Testis (tissue), 3 donors: ENCODE results near the gene NFIX. TPM values are rescaled to one million over a fixed set of nuclear protein-coding genes. Genes with fewer than 3 reads are reported as not detected.

ENCODE experiments used
- DNase-seq: peaks from one replicate; pipeline ENCODE4 v3.0.0-alpha.2; 2019
- H3K27ac ChIP-seq, 2 donors: fragments of 200-600 bp; sonication (generic); one replicate each; pipeline ENCODE4 v1.5.1; 2019
- H3K27me3 ChIP-seq: fragments of 200-600 bp; sonication (generic); one replicate; pipeline ENCODE4 v1.5.1; 2019
- H3K36me3 ChIP-seq: fragments of 200-600 bp; sonication (generic); one replicate; pipeline ENCODE4 v1.5.1; 2017; ENCODE audit warnings: low read depth; ENCODE audit errors: missing control alignments
- H3K4me1 ChIP-seq: fragments of 200-600 bp; sonication (generic); one replicate; pipeline ENCODE4 v1.5.1; 2019
- H3K4me3 ChIP-seq, 2 donors: fragments of 200-600 bp; sonication (generic); one replicate each; pipeline ENCODE4 v1.5.1; 2017 to 2019
- H3K9me3 ChIP-seq: fragments of 200-600 bp; sonication (generic); one replicate; pipeline ENCODE4 v1.5.1; 2017
- POLR2A ChIP-seq: fragments of 450-650 bp; IDR thresholded peaks from one replicate; pipeline ENCODE4 v1.6.1; 2017; ENCODE audit warnings: antibody characterized with exemption, mild to moderate bottlenecking, moderate library complexity
- WGBS, 2 donors: methylation state at CpG; one replicate each; pipeline ENCODE4 v1.1.5; 2018; 5-methylcytosine and 5-hydroxymethylcytosine counted together
- intact Hi-C: fragments of 100-400 bp; cut with DNase I; formaldehyde crosslinking; loops from one replicate; pipeline ENCODE4 v1.15.1; 2023; ENCODE audit warnings: low total_unique reads
- polyA plus RNA-seq: library from polyadenylated mRNA; stranded (reverse); fragments of 350-450 nt; fragmentation: Illumina TruSeq; extraction: RNeasy Lipid Tissue Mini Kit (QIAGEN cat#74804); gene quantifications from one replicate; pipeline ENCODE4 v1.2.3, GENCODE V29; 2014; ENCODE audit warnings: low read depth, low replicate concordance; ENCODE audit not compliant: insufficient read depth
- total RNA-seq, 2 donors: library from RNA; depleted of rRNA; stranded (reverse); fragments of >200 nt; gene quantifications; one replicate each; pipeline ENCODE4 v1.2.3, GENCODE V29; 2016
- TF ChIP-seq, protein P1 (sequence below), 3 experiments: fragments of 450-650 bp in 2 of 3; fragments of 200-600 bp in 1 of 3; sonication (generic) in 1 of 3; IDR thresholded peaks; one replicate each; pipeline ENCODE4 v1.5.1; 2016 to 2019; ENCODE audit warnings: antibody characterized with exemption in 3 of 3, mild to moderate bottlenecking in 2 of 3, moderate library complexity in 1 of 3

Gene NFIX
- total and polyA plus RNA-seq, 3 donors from 2014 or later: 47.4 to 62.4 (median 51.7) TPM

- DNase-seq: no peak
- intact Hi-C loops: no loop called here
- H3K9me3 ChIP-seq: no peaks in the 10 kb centered on the region
- no peak for TF ChIP-seq POLR2A
- TF ChIP-seq, protein P1, sequence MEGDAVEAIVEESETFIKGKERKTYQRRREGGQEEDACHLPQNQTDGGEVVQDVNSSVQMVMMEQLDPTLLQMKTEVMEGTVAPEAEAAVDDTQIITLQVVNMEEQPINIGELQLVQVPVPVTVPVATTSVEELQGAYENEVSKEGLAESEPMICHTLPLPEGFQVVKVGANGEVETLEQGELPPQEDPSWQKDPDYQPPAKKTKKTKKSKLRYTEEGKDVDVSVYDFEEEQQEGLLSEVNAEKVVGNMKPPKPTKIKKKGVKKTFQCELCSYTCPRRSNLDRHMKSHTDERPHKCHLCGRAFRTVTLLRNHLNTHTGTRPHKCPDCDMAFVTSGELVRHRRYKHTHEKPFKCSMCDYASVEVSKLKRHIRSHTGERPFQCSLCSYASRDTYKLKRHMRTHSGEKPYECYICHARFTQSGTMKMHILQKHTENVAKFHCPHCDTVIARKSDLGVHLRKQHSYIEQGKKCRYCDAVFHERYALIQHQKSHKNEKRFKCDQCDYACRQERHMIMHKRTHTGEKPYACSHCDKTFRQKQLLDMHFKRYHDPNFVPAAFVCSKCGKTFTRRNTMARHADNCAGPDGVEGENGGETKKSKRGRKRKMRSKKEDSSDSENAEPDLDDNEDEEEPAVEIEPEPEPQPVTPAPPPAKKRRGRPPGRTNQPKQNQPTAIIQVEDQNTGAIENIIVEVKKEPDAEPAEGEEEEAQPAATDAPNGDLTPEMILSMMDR (IDR thresholded peaks at IDR 0.05): no peak
- 40 to 57% methylated on average over 1 to 5 of the region's 5 CpGs for WGBS, 2 donors
- no peak overlapping the region for H3K27ac ChIP-seq
- H3K4me3 ChIP-seq: no peak overlapping the region
- no peaks in the 10 kb centered on the region for H3K36me3 ChIP-seq
- H3K27me3 ChIP-seq: no peaks in the 10 kb centered on the region
- peaks cover 38% of the 10 kb centered on the region for H3K4me1 ChIP-seq
Observed at GRCh38 chr19:13043285-13043684, 48.0 kb downstream of the NFIX start.

DNA sequence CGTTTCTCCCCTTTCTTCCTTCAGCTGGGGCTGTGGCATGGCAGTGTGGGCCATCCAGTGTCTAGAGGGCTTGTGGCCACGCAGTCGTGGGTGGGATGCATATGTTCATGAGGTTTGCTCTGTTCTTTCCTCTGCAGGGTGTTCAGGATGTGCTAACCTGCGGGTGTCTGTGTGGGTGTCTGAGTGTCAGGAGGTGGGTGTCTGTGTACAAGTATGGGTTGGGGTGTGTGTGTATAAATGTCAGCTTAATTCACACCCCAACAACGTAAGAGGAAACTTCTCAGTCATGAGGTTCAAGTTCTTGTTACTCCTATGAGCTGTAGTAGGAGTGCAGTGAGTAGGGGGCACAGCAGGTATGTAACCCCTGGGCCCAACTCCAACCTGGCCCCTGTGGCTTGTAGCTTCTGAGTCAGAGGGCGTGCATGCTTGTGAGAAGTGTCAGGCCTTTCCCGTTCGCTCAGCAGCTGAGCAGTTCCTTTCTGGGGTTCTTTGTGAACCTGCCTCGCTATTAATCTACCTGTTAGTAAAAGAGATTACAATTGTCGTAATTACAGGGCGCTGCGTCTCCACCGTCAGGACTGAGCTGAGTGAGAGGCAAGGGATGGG, 49.1 kb downstream of the NFIX start:
- Histone ChIP-seq H3K27me3 (no peaks in the 10 kb centered on the region), H3K27ac (no peak overlapping the region), H3K9me3 (no peaks in the 10 kb centered on the region), H3K4me1 (peaks cover 34% of the 10 kb centered on the region), H3K36me3 (no peaks in the 10 kb centered on the region), H3K4me3 (no peak overlapping the region)
- intact Hi-C loops: no loop called here
- DNase-seq: no peak
- TF ChIP-seq, protein P1 (IDR thresholded peaks at IDR 0.05): no peak
- TF ChIP-seq POLR2A: no peak
- 56 to 72% methylated on average over 13 of the region's 13 CpGs for WGBS, 2 donors

GRCh38 chr19:13045812-13046211, 50.5 kb downstream of the NFIX start:
- Histone ChIP-seq H3K36me3 (no peaks in the 10 kb centered on the region), H3K9me3 (no peaks in the 10 kb centered on the region), H3K4me3 (no peak overlapping the region), H3K27me3 (no peaks in the 10 kb centered on the region), H3K27ac (peak overlapping the region in 1 of 2 donors; percentile 2), H3K4me1 (peaks cover 28% of the 10 kb centered on the region)
- TF ChIP-seq, protein P1 (IDR thresholded peaks at IDR 0.05): no peak
- TF ChIP-seq POLR2A: no peak
- 85 to 94% methylated on average over 3 to 4 of the region's 4 CpGs for WGBS, 2 donors
- intact Hi-C loops: no loop called here
- peak; percentile 46 for DNase-seq

DNA sequence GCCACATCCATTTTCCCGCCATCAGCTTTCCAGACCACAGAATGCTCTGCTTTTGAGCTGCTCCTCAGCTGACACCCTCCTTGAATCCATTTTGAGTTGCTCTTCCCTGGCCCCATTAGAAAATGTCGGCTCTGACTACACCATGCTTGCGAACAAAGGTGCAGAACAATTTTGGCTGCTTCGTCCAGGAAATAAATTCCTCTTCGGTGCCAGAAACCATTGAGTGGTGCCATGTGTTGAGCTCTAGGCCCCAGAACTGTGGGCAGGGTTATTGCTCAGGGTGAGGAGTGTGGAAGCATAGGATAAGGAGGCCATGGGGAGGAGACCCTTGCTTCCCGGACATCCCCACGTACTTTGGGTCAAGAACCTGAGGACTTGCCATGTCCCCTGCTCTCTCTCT, 52.1 kb downstream of the NFIX start:
- TF ChIP-seq, protein P1 (IDR thresholded peaks at IDR 0.05): no peak
- TF ChIP-seq POLR2A: no peak
- Histone ChIP-seq H3K36me3 (no peaks in the 10 kb centered on the region), H3K9me3 (no peaks in the 10 kb centered on the region), H3K27ac (no peak overlapping the region), H3K4me3 (no peak overlapping the region), H3K4me1 (peaks cover 38% of the 10 kb centered on the region), H3K27me3 (no peaks in the 10 kb centered on the region)
- intact Hi-C loops: no loop called here
- 86 to 90% methylated on average over 7 of the region's 7 CpGs for WGBS, 2 donors
- DNase-seq: no peak

DNA sequence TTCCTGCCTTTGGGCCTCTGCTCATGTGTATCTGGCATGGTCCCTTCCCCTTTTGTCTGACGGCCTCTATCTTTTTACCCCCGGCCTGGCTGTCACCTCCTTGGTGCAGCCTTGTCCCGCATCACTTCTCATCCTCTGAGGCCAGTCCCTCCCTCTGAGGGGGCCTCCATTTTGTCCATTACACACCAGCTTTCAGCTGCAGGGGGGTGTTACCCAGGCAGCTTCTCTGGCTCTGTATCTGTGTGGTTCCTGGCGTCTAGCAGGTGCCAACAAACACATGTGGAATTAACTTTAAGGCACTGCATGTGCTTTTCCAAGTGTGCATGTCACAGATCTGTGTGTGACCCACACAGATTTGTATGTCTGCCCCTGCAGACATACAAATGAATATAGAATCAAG, 55.0 kb downstream of the NFIX start:
- Histone ChIP-seq H3K4me3 (no peak overlapping the region), H3K4me1 (peaks cover 67% of the 10 kb centered on the region), H3K9me3 (no peaks in the 10 kb centered on the region), H3K27ac (no peak overlapping the region), H3K36me3 (no peaks in the 10 kb centered on the region), H3K27me3 (no peaks in the 10 kb centered on the region)
- intact Hi-C loops: no loop called here
- no peak for TF ChIP-seq POLR2A
- TF ChIP-seq, protein P1 (IDR thresholded peaks at IDR 0.05): no peak
- WGBS, 2 donors: 50 to 72% methylated on average over 4 of the region's 4 CpGs
- DNase-seq: no peak
